Caco-2 (cell line): ENCODE results near the gene B3GNT5. TPM values are rescaled to one million over a fixed set of nuclear protein-coding genes. Genes with fewer than 3 reads are reported as not detected.

Source experiments
- BruUV-seq: library from RNA; stranded (reverse); fragments of 400-500 nt; replicated peaks from 2 replicates; lab custom pipeline; 2021; lab: Mats Ljungman, UMichigan
- CTCF ChIA-PET: fragments of 300-600 bp; sonication (Branson Sonifier 250); formaldehyde crosslinking; loops from one replicate; lab custom pipeline; 2022; ENCODE audit warnings: antibody characterized with exemption; lab: Charles Lee
- POLR2A ChIA-PET: fragments of 300-600 bp; sonication (Branson Sonifier 250); formaldehyde crosslinking; loops from one replicate; lab custom pipeline; 2022; ENCODE audit warnings: antibody characterized with exemption; lab: Charles Lee
- DNase-seq, 2 experiments: peaks; one replicate each; pipeline versions ENCODE4 v3.0.0 to v3.0.0-alpha.2; 2020 to 2022
- H3K27me3 ChIP-seq: replicated peaks from 2 replicates; pipeline ENCODE4 v1.6.0; 2011; ENCODE audit warnings: low read length; ENCODE audit not compliant: control insufficient read depth, insufficient read depth
- H3K36me3 ChIP-seq: 2 replicates; pipeline ENCODE4 v1.5.1; 2011; ENCODE audit warnings: low read length; ENCODE audit not compliant: control insufficient read depth, insufficient read depth
- H3K4me1 ChIP-seq: fragments of 250-450 bp; sonication (Bioruptor Pico); 2 replicates; pipeline ENCODE4 v1.5.1; 2020; ENCODE audit warnings: mild to moderate bottlenecking
- H3K4me3 ChIP-seq: 2 replicates; pipeline ENCODE4 v1.5.1; 2011; ENCODE audit warnings: low read depth, mild to moderate bottlenecking, control low read depth, low read length
- H3K9me3 ChIP-seq: fragments of 250-450 bp; sonication (Bioruptor Pico); 2 replicates; pipeline ENCODE4 v1.5.1; 2020; ENCODE audit warnings: mild to moderate bottlenecking, moderate library complexity
- H3K27ac Mint-ChIP-seq: one replicate; pipeline ENCODE4 v1.8.0; 2022; ENCODE audit warnings: mixed read lengths; ENCODE audit not compliant: unreplicated experiment
- H3K27me3 Mint-ChIP-seq: one replicate; pipeline ENCODE4 v1.8.0; 2022; ENCODE audit warnings: mixed read lengths; ENCODE audit not compliant: insufficient read depth, unreplicated experiment
- H3K36me3 Mint-ChIP-seq: one replicate; pipeline ENCODE4 v1.8.0; 2022; ENCODE audit warnings: mild to moderate bottlenecking, mixed read lengths; ENCODE audit not compliant: insufficient read depth, unreplicated experiment
- H3K4me1 Mint-ChIP-seq: one replicate; pipeline ENCODE4 v1.8.0; 2022; ENCODE audit warnings: low read depth, mixed read lengths; ENCODE audit not compliant: unreplicated experiment
- H3K4me3 Mint-ChIP-seq: one replicate; pipeline ENCODE4 v1.8.0; 2022; ENCODE audit warnings: mild to moderate bottlenecking, moderate library complexity, mixed read lengths; ENCODE audit not compliant: unreplicated experiment
- H3K9me3 Mint-ChIP-seq: one replicate; pipeline ENCODE4 v1.8.0; 2022; ENCODE audit warnings: mixed read lengths; ENCODE audit not compliant: unreplicated experiment
- CTCF ChIP-seq, 2 experiments: fragments of 200-600 bp in 1 of 2; IDR thresholded peaks; 1 replicate in 1 of 2; 2 replicates in 1 of 2; pipeline versions ENCODE4 v1.5.1 to v1.8.0; 2011 to 2022; ENCODE audit warnings: antibody characterized with exemption in 1 of 2, control low read depth in 1 of 2, inconsistent platforms in 1 of 2, low read depth in 1 of 2, low read length in 1 of 2, mild to moderate bottlenecking in 1 of 2, moderate library complexity in 1 of 2; ENCODE audit not compliant: insufficient read depth in 1 of 2, severe bottlenecking in 1 of 2, unreplicated experiment in 1 of 2
- intact Hi-C: fragments of 100-400 bp; cut with micrococcal nuclease; formaldehyde crosslinking; loops from one replicate; pipeline ENCODE4 v1.10.0; 2022; ENCODE audit not compliant: unreplicated experiment
- total RNA-seq: library from RNA; stranded (reverse); gene quantifications from 2 replicates; pipeline ENCODE4 v1.2.3, GENCODE V29; 2022

Gene B3GNT5
- total RNA-seq, 1 experiment from 2014 or later, result 9.4 TPM

GRCh38 chr3:183318877-183319276, 65.8 kb downstream of the B3GNT5 start:
- Mint-ChIP-seq H3K9me3 (no peaks in the 10 kb centered on the region), H3K27me3 (no peaks in the 10 kb centered on the region), H3K4me1 (peaks cover 14% of the 10 kb centered on the region), H3K4me3 (no peak overlapping the region), H3K36me3 (peaks cover 6% of the 10 kb centered on the region), H3K27ac (peak overlapping the region; percentile 51)
- no peaks in the 10 kb centered on the region for H3K27me3 ChIP-seq
- H3K4me3 ChIP-seq, result no peak overlapping the region
- CTCF ChIA-PET, result no interaction called here
- POLR2A ChIA-PET, result no interaction called here
- intact Hi-C loops, result no loop called here
- BruUV-seq, result no TSS peak
- DNase-seq, result no peak
- H3K36me3 ChIP-seq, result no peaks in the 10 kb centered on the region
- peaks cover 20% of the 10 kb centered on the region for H3K4me1 ChIP-seq
- no peaks in the 10 kb centered on the region for H3K9me3 ChIP-seq
- no peak for TF ChIP-seq CTCF (IDR thresholded peaks at IDR 0.05; ENCODE audit: insufficient read depth in 1 of 2, low read depth in 1 of 2, low read length in 1 of 2, severe bottlenecking in 1 of 2, unreplicated experiment in 1 of 2)

DNA sequence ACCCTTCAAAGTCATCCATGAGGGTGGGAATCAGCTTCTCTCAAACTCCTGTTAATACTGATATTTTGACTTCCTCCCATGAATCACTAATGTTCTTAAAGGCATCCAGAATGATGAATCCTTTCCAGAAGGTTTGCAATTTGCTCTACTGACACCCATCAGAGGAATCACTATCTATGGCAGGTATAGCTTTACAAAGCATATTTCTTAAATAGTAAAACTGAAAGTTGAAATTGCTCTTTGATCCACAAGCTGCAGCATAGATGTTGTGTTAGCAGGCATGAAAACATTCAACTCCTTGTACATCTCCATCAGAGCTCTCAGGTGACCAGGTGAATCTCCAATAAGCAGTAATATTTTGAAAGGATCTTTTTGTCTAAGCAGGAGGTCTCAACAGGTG, 66.3 kb downstream of the B3GNT5 start:
- CTCF ChIA-PET, result no interaction called here
- POLR2A ChIA-PET, result no interaction called here
- intact Hi-C loops, result no loop called here
- TF ChIP-seq CTCF (IDR thresholded peaks at IDR 0.05; ENCODE audit: insufficient read depth in 1 of 2, low read depth in 1 of 2, low read length in 1 of 2, severe bottlenecking in 1 of 2, unreplicated experiment in 1 of 2), result no peak
- BruUV-seq, result no TSS peak
- peaks cover 6% of the 10 kb centered on the region for H3K36me3 Mint-ChIP-seq
- no peak for DNase-seq
- H3K4me3 ChIP-seq, result no peak overlapping the region
- peaks cover 14% of the 10 kb centered on the region for H3K4me1 Mint-ChIP-seq
- no peaks in the 10 kb centered on the region for H3K9me3 ChIP-seq
- H3K27me3 ChIP-seq, result no peaks in the 10 kb centered on the region
- no peaks in the 10 kb centered on the region for H3K36me3 ChIP-seq
- no peak overlapping the region for H3K4me3 Mint-ChIP-seq
- no peaks in the 10 kb centered on the region for H3K27me3 Mint-ChIP-seq
- peak overlapping the region; percentile 51 for H3K27ac Mint-ChIP-seq
- peaks cover 20% of the 10 kb centered on the region for H3K4me1 ChIP-seq
- no peaks in the 10 kb centered on the region for H3K9me3 Mint-ChIP-seq

Other genes starting within 250 kb of the B3GNT5 start
- gene MCCC1, start 153.8 kb upstream of the B3GNT5 start, total RNA-seq, result 26.2 and 42.8 TPM in 2 replicates
- gene LAMP3, start 90.5 kb upstream of the B3GNT5 start, total RNA-seq, result 6.0 and 12.3 TPM in 2 replicates
- gene MCF2L2, start 175.4 kb downstream of the B3GNT5 start, total RNA-seq, result 3.9 and 4.6 TPM in 2 replicates